ENCODE results near the gene PER2.

Gene PER2

GRCh38 chr2:238262496-238263122 lies 25.8 kb downstream of the PER2 start:
- DNase-seq = no peak

GRCh38 chr2:238261718-238262375 lies 26.6 kb downstream of the PER2 start:
- DNase-seq = no peak

GRCh38 chr2:238260883-238261282 lies 27.5 kb downstream of the PER2 start:
- no peak for DNase-seq

- no peak for DNase-seq
These were observed 29.1 kb downstream of the PER2 start for GRCh38 chr2:238259061-238260020.

GRCh38 chr2:238257786-238258700 lies 30.4 kb downstream of the PER2 start:
- DNase-seq = no peak

GRCh38 chr2:238256594-238257104 lies 31.8 kb downstream of the PER2 start:
- DNase-seq = peak; percentile 77

- no peak for DNase-seq
These were observed 32.3 kb downstream of the PER2 start for GRCh38 chr2:238256111-238256510.

GRCh38 chr2:238255636-238256035 lies 32.8 kb downstream of the PER2 start:
- no peak for DNase-seq

GRCh38 chr2:238255151-238255551 lies 33.3 kb downstream of the PER2 start:
- DNase-seq = no peak

GRCh38 chr2:238254095-238254723 lies 34.2 kb downstream of the PER2 start:
- no peak for DNase-seq

- no peak for DNase-seq
These were observed 35.4 kb downstream of the PER2 start for GRCh38 chr2:238252766-238253630.

GRCh38 chr2:238251986-238252385 lies 36.4 kb downstream of the PER2 start:
- no peak for DNase-seq

GRCh38 chr2:238251331-238251730 lies 37.1 kb downstream of the PER2 start:
- DNase-seq = no peak

- DNase-seq = no peak
These were observed 37.5 kb downstream of the PER2 start for GRCh38 chr2:238250896-238251295.

GRCh38 chr2:238247841-238248453 lies 40.5 kb downstream of the PER2 start:
- DNase-seq = no peak

GRCh38 chr2:238247002-238247822 lies 41.2 kb downstream of the PER2 start:
- DNase-seq = no peak

- DNase-seq = no peak
These were observed 44.3 kb downstream of the PER2 start for GRCh38 chr2:238244151-238244550.

- DNase-seq = no peak
These were observed 44.8 kb downstream of the PER2 start for GRCh38 chr2:238243496-238244076.

All from CD4-positive, alpha-beta T cell treated with Interferon gamma for 1 hour (primary cell).